Measurements from ENCODE around the gene PRKCB. TPM values are rescaled to one million over a fixed set of nuclear protein-coding genes. Genes with fewer than 3 reads are reported as not detected.
A peak's percentile ranks its signal among the peaks of the same experiment; 100 is the strongest.
"Not testable (repeated sequence)": the region's sequence is repeated elsewhere in the genome, so short reads cannot be mapped to it uniquely, and the experiment has no call there.

The PRKCB gene
- polyA plus RNA-seq, 5 donors: 45.5 to 65.5 (median 56.3) TPM

DNA sequence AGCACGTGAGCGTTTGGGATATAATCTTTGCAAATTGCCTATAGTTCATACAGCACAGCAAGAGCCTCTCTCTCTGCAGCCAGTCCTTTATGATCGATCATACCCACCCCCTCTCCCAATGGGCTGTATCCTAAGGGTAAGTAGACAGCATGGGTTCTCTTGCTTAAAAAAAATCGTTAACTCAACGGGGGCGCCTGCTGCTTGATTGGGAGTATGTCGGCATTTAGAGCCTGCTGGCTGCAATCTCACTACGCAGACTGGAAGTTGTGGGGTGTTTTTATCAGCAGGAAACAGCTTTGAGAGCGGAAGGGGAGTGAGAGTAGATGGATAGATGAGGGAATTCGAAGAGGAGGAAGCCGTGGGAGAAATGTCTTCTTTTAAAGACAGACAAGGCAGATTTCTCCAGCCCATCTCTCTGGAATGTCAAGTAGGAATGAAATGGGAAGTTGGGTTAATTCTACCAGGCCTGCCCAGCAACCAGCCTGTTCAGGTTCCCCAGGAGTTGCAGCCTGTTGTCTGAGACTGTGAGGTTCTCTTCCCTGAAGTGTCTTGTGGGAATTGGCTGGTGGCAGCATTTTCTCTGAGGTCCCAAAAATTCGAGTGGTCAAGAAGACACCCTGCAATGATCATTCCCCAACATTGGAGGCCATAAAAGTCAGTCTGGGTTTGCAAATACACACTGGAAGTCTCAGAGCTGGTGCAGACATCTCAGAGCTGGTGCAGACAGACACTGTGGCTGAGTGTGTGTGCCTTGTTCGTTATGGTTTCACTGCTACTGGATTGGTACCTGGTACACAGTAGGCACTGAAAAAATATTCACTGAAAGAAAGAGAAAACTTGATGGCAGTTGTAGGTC is 65.6 kb downstream of the PRKCB start:
- peak in 1 of 2 donors; percentile 29 for DNase-seq

DNA sequence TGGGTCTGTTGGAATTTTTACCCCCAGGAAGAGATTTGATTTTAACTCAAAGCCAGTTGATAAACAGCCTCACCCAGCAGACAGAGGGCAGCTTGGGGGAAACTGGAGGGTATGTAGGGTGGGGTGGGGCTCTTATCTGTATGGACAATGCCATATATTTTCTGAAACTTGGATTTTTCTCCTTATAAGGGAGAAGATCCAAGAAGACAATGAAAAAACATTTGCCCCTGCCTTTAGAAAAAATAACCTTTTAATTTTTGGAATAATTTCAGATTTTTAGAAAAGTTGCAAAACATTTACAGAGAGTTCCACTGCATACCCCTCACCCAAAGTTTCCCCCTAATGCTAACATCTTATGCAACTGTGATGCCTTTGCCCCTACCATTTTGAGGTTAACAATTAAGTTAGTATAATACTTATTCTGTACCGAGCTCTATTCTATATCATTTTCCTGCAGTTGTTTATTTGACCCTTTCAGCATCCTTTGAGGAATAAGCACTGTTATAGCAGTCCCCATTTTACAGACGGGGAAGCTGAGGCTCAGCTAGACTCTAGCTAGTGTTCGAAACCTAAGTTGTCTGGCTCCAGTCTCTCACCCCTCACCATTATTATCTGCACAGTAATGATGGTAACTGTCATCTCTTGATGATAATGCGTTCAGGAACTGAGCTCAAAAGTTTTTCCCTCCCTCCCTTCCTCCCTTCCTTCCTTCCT is 66.4 kb downstream of the PRKCB start:
- DNase-seq: no peak

DNA sequence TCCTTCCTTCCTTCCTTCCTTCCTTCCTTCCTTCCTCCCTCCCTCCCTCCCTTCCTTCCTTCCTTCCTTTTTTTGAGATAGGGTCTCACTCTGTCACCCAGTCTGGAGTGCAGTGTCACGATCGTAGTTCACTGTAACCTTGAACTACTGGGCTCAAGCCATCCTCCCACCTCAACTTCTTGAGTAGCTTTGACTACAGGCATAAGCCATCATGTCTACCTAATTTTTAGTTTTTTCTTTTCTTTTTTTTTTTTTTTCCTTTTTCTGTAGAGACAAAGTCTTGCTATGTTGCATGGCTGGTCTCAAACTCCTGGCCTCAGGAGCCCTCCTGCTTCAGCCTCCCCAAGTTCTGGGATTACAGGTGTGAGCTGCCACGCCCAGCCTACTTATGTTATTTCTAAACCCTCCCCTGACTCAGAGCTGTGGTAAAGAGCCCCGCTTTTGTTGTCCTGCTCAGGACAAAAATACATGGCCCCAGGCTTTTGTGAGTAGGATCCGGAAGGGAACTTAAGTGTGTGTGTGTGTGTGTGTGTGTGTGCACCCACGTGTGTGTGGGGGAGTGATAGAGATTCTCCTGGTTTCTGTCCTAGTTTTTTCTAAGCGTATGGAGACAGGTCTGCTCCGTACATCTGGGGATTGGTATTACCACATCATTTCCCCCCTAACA is 67.1 kb downstream of the PRKCB start:
- DNase-seq: no peak

DNA sequence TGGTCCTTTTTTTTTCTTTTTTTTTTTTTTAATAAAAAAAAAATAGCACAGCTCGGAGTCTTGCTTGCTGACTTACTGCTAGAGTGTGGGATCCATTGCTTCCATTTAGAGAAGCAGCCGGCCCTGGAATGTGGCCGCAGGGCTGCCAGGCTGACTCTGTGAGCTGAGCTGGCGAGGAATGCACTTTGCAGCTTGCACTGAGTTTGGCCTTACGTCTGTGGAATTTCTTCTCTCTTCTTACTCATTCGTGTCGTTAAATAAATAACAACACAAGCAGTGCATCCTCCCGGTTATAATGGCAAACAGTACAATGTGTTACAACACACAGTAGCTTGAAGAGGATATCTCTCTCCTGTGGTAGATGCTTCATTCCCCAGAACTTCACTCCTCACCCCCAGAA is 69.2 kb downstream of the PRKCB start:
- DNase-seq: peak; percentile 36 to 38

- no peak for DNase-seq
Measured at GRCh38 chr16:23907457-23907902, 71.7 kb downstream of the PRKCB start.

DNA sequence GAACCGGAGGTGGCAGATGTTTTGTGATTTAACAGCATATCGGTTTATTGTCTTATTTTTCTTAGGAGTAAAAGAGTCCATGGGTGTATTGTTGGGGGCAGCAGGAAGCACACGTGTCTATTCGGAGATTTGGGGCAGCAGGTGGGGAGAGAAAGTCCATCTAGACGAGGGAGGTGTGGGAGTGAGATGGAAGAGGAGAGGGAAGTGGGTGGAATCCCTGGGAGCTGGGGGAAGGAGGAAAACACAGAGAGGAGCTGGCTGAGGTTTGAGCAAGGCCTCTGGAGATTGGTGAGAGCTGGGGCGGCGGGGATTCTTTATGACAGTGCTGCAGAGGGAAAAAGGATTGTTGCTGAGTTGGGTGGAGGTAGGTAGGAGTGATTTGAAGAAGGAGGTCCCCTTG is 72.1 kb downstream of the PRKCB start:
- no peak for DNase-seq

DNA sequence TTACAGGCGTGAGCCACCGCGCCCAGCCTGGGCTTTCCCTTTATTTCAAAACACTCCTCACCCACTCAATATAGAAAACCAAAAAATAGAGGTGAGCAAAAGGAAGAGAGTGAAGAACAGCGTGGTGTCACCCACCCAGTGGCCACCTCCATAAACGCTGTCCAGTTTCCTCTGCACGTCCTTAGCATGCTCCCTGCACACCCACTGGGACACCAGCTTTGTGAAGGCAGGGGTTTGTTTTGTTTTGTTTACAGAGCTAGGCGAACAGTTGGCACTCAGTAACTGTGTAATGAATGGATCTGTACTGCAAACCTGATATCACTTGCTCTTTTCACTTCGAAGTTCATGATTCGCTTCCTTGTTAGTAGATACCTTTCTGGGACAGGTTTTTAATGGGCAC is 73.0 kb downstream of the PRKCB start:
- DNase-seq: no peak

GRCh38 chr16:23909792-23910418 is 74.1 kb downstream of the PRKCB start:
- no peak for DNase-seq

GRCh38 chr16:23914946-23915530 is 79.3 kb downstream of the PRKCB start:
- DNase-seq: peak in 1 of 2 donors; percentile 17

DNA sequence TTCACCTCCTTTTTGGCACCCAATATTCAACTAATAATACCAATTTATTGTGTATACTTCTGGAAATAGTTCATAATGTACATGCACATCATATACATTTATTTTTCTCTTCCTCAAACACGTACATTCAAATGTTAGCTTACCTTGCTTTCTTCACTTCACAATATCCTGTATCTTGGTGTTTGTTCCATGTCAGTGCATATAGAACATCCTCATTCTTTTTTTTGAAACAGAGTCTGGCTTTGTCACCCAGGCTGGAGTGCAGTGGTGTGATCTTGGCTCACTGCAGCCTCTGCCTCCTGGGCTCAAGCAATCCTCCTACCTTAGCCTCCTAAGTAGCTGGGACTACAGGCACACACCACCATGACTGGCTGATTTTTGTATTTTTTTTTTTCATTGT is 80.8 kb downstream of the PRKCB start:
- DNase-seq: not testable (repeated sequence)

- no peak for DNase-seq
Measured at GRCh38 chr16:23917621-23918020, 81.8 kb downstream of the PRKCB start.

GRCh38 chr16:23920446-23920845 is 84.7 kb downstream of the PRKCB start:
- no peak for DNase-seq

DNA sequence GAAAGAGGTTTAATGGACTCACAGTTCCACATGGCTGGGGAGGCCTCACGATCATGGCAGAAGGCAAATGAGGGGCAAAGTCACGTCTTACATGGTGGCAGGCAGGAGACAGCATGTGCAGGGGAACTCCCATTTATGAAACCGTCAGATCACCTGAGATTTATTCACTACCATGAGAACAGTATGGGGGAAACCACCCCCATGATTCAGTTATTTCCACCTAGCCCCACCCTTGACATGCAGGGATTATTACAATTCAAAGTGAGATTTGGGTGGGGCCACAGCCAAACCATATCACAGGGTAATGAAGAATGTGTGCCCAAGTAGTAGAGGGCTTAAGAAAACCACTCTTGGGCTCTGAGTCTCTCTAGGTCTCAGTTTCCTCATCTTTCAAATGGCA is 85.1 kb downstream of the PRKCB start:
- no peak for DNase-seq

GRCh38 chr16:23922406-23922805 is 86.6 kb downstream of the PRKCB start:
- DNase-seq: no peak

DNA sequence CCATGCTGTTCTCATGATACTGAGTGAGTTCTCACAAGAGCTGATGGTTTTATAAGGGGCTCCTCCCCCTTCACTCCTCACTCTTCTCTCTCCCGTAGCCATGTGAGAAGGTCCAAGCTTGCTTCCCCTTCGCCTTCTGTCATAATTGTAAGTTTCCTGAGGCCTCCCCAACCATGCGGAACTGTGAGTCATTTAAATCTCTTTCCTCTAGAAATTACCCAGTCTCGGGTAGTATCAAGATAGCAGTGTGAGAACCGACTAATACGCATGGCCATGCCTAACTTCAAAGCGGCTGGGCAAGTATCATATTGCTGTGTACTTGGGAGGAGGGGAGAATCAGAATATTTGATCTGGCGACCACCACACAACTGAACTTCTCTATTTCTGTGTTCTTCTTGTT is 88.3 kb downstream of the PRKCB start:
- DNase-seq: no peak

DNA sequence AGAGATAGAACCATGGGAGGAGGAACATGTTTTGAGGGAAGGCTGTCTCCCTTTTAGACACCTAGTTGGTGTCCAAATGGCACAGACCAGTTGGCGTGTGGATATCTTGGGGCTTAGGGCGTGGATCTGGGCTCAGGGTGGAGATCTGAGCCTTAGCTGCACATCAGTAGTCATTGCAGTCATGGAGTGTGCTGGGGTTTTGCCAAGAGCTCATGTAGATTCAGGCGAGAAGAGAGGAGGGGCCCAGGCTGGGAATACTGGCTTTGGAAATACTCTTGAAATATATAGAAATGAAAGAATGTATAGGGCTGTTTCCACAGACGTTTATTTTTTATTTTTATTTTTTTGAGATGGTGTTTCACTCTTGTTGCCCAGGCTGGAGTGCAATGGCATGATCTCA is 92.0 kb downstream of the PRKCB start:
- peak in 1 of 2 donors; percentile 23 for DNase-seq

- no peak for DNase-seq
Measured at GRCh38 chr16:23929237-23929636, 93.5 kb downstream of the PRKCB start.

- DNase-seq: no peak
Measured at GRCh38 chr16:23929856-23930255, 94.1 kb downstream of the PRKCB start.

DNA sequence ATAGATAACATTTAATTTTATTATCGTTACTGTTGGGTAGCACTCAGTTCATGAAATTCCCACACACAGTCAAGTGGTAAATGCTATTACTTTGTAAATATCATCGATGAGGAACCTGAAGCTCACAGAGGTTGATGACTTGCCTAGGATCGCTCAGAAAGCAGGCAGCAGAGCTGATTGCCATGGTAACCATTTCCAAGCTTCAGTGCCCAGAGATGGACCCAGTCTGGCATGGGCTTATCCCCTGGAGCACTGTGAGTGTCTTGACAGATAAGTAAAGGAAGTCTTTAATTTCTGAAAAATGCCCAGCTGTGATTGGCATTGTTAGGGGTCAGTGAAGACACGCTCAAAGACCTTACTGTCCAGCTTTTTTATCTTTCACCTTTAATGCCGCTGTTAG is 95.0 kb downstream of the PRKCB start:
- DNase-seq: no peak

DNA sequence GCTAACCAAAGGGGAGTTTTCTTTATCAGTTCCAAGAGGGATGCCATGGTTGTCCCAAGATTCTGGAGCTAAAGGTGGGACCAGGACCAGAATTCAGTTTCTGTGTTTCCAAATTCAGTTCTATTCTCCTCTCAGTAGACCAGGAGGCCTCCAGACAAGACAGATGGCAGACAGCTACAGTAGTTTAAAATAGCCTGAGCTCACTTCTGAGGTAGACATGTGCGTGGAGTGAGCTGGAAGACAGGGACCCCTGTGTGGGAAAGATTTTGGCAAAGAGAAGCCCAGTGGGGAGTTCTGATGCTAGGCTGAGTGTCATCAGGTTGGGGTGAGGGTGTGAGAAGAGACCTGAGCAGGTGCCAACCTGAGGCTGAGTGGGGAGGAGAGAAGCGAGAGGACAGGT is 95.4 kb downstream of the PRKCB start:
- DNase-seq: no peak

GRCh38 chr16:23933650-23934049 is 97.9 kb downstream of the PRKCB start:
- not testable (repeated sequence) for DNase-seq

All from right lung (tissue), 5 donors.